Measurements from ENCODE around the gene ZFP36. TPM values are rescaled to one million over a fixed set of nuclear protein-coding genes. Genes with fewer than 3 reads are reported as not detected.

Gene ZFP36
- total and polyA plus RNA-seq, 10 donors: 63.2 to 396 (median 165) TPM

DNA sequence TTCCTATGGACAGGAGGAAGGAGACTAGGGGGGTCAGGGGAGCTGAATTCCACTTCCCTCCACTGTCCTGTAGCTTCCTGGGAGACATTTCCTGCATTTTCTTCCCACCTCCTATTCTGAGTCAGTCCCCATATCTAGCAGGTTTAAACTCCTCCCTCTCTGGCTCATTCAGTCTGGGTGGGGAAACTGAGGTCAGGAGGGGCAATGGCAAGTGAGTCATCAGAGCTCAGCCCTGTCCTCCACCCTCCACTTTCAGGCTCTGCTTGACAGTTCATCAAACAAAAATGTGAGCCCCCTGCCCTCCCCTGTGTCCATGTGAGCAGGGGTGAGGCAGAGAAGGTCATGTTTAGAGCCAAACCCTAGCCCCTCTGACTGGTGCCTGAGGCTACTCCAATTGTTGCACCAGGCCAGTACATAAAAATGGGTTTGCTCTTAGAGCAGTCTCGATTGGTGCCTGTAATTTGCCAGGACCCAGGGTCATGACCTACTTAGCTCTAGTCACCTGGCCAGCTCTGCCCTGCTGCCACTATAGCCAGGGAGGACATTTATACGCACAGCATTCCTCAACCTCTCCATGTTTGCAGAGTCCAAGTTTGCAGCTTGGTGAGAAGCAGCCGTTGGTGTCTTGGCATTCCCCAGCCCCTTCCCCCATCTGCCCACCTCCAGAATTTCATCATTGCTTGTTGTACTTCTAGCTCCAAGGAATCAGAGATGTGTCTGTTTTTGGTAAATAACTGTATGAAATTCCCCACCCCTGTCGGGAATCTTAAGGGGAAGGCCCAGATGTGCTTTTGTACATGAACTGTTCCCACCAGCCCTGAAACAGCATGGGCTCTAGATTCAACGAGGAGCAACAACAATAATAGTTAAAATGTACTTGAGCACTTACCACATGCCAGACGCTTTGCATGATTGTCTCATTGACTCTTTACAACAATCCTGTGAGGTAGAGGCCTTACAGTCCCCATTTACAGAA lies 43.7 kb upstream of the ZFP36 start:
- H3K4me1 ChIP-seq: peaks cover 5 to 34% (median 21%) of the 10 kb centered on the region in 6 donors
- DNase-seq: no peak
- TF ChIP-seq POLR2A (IDR thresholded peaks at IDR 0.05): no peak
- TF ChIP-seq POLR2AphosphoS5 (IDR thresholded peaks at IDR 0.05): no peak
- TF ChIP-seq, protein P1, sequence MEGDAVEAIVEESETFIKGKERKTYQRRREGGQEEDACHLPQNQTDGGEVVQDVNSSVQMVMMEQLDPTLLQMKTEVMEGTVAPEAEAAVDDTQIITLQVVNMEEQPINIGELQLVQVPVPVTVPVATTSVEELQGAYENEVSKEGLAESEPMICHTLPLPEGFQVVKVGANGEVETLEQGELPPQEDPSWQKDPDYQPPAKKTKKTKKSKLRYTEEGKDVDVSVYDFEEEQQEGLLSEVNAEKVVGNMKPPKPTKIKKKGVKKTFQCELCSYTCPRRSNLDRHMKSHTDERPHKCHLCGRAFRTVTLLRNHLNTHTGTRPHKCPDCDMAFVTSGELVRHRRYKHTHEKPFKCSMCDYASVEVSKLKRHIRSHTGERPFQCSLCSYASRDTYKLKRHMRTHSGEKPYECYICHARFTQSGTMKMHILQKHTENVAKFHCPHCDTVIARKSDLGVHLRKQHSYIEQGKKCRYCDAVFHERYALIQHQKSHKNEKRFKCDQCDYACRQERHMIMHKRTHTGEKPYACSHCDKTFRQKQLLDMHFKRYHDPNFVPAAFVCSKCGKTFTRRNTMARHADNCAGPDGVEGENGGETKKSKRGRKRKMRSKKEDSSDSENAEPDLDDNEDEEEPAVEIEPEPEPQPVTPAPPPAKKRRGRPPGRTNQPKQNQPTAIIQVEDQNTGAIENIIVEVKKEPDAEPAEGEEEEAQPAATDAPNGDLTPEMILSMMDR (IDR thresholded peaks at IDR 0.05 in 8 of 11, conservative IDR thresholded peaks at IDR 0.05 in 3 of 11): no peak
- peak overlapping the region in 7 of 8 donors; percentile 15 to 86 (median 69) for H3K27ac ChIP-seq
- no peaks in the 10 kb centered on the region for H3K27me3 ChIP-seq (replicated peaks in 1 of 7)
- WGBS, 5 donors: 56 to 84% (median 83%) methylated on average over 6 of the region's 6 CpGs
- intact Hi-C loops (cut with DNase I; ENCODE audit: low total_unique reads): no loop called here
- no peaks in the 10 kb centered on the region for H3K9me3 ChIP-seq
- H3K4me3 ChIP-seq: no peak overlapping the region
- H3K36me3 ChIP-seq: peaks cover 0 to 100% (median 49%) of the 10 kb centered on the region in 6 donors

DNA sequence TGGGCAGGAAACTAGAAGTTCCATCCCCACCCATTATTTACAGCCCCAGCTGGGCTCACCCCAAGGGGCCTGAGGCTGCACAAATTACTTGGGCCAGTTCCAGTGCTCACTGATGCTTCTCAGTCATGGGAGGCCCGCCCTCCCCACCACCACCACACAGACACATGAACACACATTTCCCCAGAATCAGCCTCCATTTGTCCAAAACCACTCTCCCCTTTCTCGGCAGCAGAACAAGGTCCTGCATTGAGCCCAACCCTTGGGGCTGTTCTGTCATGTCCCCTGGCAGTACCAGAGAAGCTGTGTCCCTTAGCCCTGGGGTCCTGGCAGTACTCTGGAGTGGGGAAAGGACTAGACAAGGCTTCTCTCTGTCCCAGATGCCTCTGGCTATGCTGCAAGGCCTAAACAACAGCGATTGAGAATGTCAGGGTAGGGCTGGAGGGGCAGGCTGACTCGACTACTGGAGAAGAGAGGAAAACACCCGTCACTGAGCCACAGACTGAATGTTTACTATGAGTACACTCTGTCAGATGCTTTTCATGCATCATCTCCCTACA lies 42.7 kb upstream of the ZFP36 start:
- no peaks in the 10 kb centered on the region for H3K9me3 ChIP-seq
- H3K36me3 ChIP-seq: peaks cover 0 to 100% (median 41%) of the 10 kb centered on the region in 6 donors
- peak overlapping the region in 7 of 8 donors; percentile 15 to 86 (median 69) for H3K27ac ChIP-seq
- intact Hi-C loops (cut with DNase I; ENCODE audit: low total_unique reads): no loop called here
- peaks cover 5 to 39% (median 23%) of the 10 kb centered on the region in 6 donors for H3K4me1 ChIP-seq
- no peaks in the 10 kb centered on the region for H3K27me3 ChIP-seq (replicated peaks in 1 of 7)
- TF ChIP-seq, protein P1 (IDR thresholded peaks at IDR 0.05 in 8 of 11, conservative IDR thresholded peaks at IDR 0.05 in 3 of 11): no peak
- no peak for TF ChIP-seq POLR2A (IDR thresholded peaks at IDR 0.05)
- TF ChIP-seq POLR2AphosphoS5 (IDR thresholded peaks at IDR 0.05): peak in 1 of 3 donors; percentile 22
- DNase-seq: no peak
- H3K4me3 ChIP-seq: no peak overlapping the region
- WGBS, 5 donors: 65 to 83% (median 75%) methylated on average over 5 of the region's 5 CpGs

DNA sequence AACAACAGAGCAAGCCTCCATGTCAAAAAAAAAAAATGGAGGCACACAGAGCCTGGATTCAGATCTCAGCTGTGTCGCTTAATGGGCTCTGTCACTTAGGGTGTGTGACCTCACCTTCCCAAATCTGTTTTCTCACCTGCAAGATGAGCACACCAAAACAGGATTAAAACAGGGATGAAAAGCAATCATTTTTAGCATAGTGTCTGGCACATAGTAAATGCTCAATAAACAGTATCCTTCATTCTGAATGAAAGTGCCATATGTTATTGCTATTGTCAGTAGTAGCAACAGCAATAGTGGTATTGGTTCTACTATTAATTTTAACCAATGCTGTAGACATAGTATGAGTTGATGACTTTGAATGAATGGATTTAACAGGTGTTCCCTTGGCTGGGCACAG lies 41.1 kb upstream of the ZFP36 start:
- peaks cover 5 to 47% (median 24%) of the 10 kb centered on the region in 6 donors for H3K4me1 ChIP-seq

More for the DNA sequence above, 41.1 kb upstream of the ZFP36 start:
- WGBS, 5 donors: 95 to 100% (median 100%) methylated on average over 1 of the region's 1 CpG
- Histone ChIP-seq H3K9me3 (no peaks in the 10 kb centered on the region), H3K27ac (no peak overlapping the region), H3K4me3 (no peak overlapping the region), H3K36me3 (peaks cover 0 to 100% (median 40%) of the 10 kb centered on the region in 6 donors), H3K27me3 (replicated peaks in 1 of 7) (no peaks in the 10 kb centered on the region)
- no peak for TF ChIP-seq POLR2AphosphoS5 (IDR thresholded peaks at IDR 0.05)
- no peak for TF ChIP-seq POLR2A (IDR thresholded peaks at IDR 0.05)
- TF ChIP-seq, protein P1 (IDR thresholded peaks at IDR 0.05 in 8 of 11, conservative IDR thresholded peaks at IDR 0.05 in 3 of 11): no peak
- intact Hi-C loops (cut with DNase I; ENCODE audit: low total_unique reads): no loop called here
- no peak for DNase-seq
